Measurements from ENCODE around the gene CAMK2G.

DNA sequence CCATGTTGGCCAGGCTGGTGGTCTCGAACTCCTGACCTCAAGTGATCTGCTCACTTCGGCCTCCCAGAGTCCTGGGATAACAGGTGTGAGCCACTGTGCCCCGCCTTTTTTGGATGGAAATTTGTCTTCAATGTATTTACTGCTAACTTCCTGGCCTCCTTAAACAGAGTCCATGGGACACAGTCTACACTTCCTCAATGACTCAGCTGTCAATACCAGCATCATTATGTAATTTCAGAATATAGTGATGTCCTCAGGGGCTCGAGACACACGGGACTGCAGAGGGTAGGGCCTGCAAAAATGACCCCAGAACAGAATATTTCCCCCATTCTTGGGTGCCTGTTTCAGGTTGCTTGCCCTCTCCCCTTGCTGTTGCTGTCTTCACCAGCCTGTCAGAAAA lies 31.1 kb downstream of the CAMK2G start:
- TF ChIP-seq CTCF (IDR thresholded peaks at IDR 0.05) (no peak), POLR2A (IDR thresholded peaks at IDR 0.05) (no peak)

All from heart left ventricle (tissue), 13 donors.